Measurements from ENCODE around the gene GAS7. TPM values are rescaled to one million over a fixed set of nuclear protein-coding genes. Genes with fewer than 3 reads are reported as not detected.

GAS7 gene
- total and polyA plus RNA-seq, 10 of the 15 experiments (the other 5 are each of a cell fraction or from before 2014, with no cell fraction given), result 2.3 to 53.4 (median 24.0) TPM

GRCh38 chr17:10155371-10156076 is 42.9 kb downstream of the GAS7 start:
- H3K27ac ChIP-seq (ENCODE audit: control insufficient read depth, insufficient read depth), result no peak overlapping the region
- no peaks in the 10 kb centered on the region for H3K27me3 ChIP-seq (replicated peaks in 1 of 2; ENCODE audit: control insufficient read depth in 2 of 2, insufficient read depth in 2 of 2, low read length in 1 of 2)
- CTCF ChIA-PET, result interaction anchor here (0.6 to 1.4 kb wide), 2 partner anchors 16 to 40 kb away, joined by 3 read pairs; no protein-coding TSS in a partner anchor
- POLR2A ChIA-PET, result no interaction called here
- no peaks in the 10 kb centered on the region for H4K20me1 ChIP-seq (ENCODE audit: control insufficient read depth, insufficient read depth)
- no peak overlapping the region for H3K9ac ChIP-seq (ENCODE audit: control insufficient read depth, insufficient read depth, low read length)
- H3K36me3 ChIP-seq (ENCODE audit: control insufficient read depth in 2 of 2, insufficient read depth in 2 of 2, low read length in 1 of 2), result no peaks in the 10 kb centered on the region
- BruUV-seq (replicated peaks), result no TSS peak
- H2AFZ ChIP-seq (ENCODE audit: control insufficient read depth, low read depth, low read length), result no peak overlapping the region
- H3K79me2 ChIP-seq (ENCODE audit: control insufficient read depth, insufficient read depth, low read length), result no peaks in the 10 kb centered on the region
- in situ Hi-C loops (cut with MboI) (no loop called here), intact Hi-C loops (cut with micrococcal nuclease; ENCODE audit: unreplicated experiment) (loop anchor here (2.0 kb wide), 1 partner anchor 115 kb away; no protein-coding TSS in a partner anchor)
- no peak overlapping the region for H3K4me2 ChIP-seq (ENCODE audit: control insufficient read depth, insufficient read depth)
- TF ChIP-seq STAT3 (IDR thresholded peaks at IDR 0.05; ENCODE audit: low read depth, low read length), result no peak
- TF ChIP-seq TARDBP (IDR thresholded peaks at IDR 0.05; ENCODE audit: borderline replicate concordance), result no peak
- TF ChIP-seq ZNF24 (IDR thresholded peaks at IDR 0.05), result no peak
- no peak for TF ChIP-seq SKIL (IDR thresholded peaks at IDR 0.05; ENCODE audit: low read depth, poor library complexity, severe bottlenecking)
- TF ChIP-seq YY1 (IDR thresholded peaks at IDR 0.05; ENCODE audit: low read depth, low read length), result no peak
- no peak for TF ChIP-seq KAT2A (conservative IDR thresholded peaks at IDR 0.05; ENCODE audit: control insufficient read depth, low read depth, low read length)
- DNase-seq (ENCODE audit: low read depth, low spot score) (no peak), FAIRE-seq (no peak), ATAC-seq (no peak)
- H3K9me3 ChIP-seq (replicated peaks; ENCODE audit: control insufficient read depth, insufficient read depth, low read length), result no peaks in the 10 kb centered on the region
- WGBS (ENCODE audit: insufficient coverage, insufficient replicate concordance, low lambda C conversion rate, missing lambda C conversion rate), result 83% methylated on average over 8 of the region's 8 CpGs
- SMC1A ChIA-PET (ENCODE audit: uncharacterized antibody, unreplicated experiment), result no interaction called here
- RAD21 ChIA-PET (ENCODE audit: unreplicated experiment), result no interaction called here
- H3K4me1 ChIP-seq (ENCODE audit: control insufficient read depth, insufficient read depth, low read length), result peaks cover 31% of the 10 kb centered on the region
- no peak overlapping the region for H3K4me3 ChIP-seq
